22Rv1 (cell line): ENCODE data around the gene SLC22A25.

Source experiments
- ZFX ChIP-seq: fragments of 450-650 bp; IDR thresholded peaks from 2 replicates; pipeline ENCODE4 v1.6.1; 2017; ENCODE audit warnings: antibody characterized with exemption, borderline replicate concordance
- TF ChIP-seq, protein P1 (sequence below): fragments of 450-650 bp; IDR thresholded peaks from 2 replicates; pipeline ENCODE4 v1.5.1; 2017; ENCODE audit warnings: mild to moderate bottlenecking

DNA sequence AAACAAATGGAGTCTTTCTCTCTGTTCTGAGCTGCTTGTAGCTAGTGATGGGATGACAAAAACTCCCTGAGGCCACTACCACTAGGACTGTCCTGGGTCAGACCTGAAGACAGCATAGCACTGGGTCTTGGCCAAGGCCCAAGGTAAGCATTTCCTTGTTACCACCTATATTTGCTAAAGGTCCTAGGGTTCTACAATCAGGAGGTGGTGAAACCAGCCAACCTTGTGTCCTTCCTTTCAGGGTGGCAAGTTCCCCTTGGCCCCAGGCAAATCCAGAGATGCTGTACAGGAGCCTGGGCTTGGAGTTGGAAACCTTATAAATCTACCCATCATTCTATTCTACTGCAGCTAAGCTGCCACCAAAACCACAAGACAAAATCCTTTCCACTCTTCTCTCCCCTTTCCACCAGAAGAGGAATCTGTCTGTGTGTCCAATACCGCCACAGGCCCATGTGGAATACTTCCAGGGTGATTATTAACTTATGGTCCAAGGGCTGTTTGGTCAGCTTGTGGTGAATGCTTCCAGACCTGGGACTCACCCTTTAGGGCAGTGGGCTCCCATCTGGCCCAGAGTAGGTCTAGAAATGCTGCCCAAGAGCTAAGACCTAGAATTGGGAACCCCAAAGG is 16.8 kb downstream of the SLC22A25 start:
- TF ChIP-seq, protein P1, sequence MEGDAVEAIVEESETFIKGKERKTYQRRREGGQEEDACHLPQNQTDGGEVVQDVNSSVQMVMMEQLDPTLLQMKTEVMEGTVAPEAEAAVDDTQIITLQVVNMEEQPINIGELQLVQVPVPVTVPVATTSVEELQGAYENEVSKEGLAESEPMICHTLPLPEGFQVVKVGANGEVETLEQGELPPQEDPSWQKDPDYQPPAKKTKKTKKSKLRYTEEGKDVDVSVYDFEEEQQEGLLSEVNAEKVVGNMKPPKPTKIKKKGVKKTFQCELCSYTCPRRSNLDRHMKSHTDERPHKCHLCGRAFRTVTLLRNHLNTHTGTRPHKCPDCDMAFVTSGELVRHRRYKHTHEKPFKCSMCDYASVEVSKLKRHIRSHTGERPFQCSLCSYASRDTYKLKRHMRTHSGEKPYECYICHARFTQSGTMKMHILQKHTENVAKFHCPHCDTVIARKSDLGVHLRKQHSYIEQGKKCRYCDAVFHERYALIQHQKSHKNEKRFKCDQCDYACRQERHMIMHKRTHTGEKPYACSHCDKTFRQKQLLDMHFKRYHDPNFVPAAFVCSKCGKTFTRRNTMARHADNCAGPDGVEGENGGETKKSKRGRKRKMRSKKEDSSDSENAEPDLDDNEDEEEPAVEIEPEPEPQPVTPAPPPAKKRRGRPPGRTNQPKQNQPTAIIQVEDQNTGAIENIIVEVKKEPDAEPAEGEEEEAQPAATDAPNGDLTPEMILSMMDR, result no peak
- TF ChIP-seq ZFX, result no peak
